Activated naive CD4-positive, alpha-beta T cell treated with anti-CD3 and anti-CD28 coated beads, Interleukin-2, amount 50 U/mL, for 16 hours (primary cell): ENCODE results near the gene LRRTM2.

Experiments used
- DNase-seq: peaks from one replicate; pipeline ENCODE4 v3.0.0-alpha.2; 2020

The LRRTM2 gene

DNA sequence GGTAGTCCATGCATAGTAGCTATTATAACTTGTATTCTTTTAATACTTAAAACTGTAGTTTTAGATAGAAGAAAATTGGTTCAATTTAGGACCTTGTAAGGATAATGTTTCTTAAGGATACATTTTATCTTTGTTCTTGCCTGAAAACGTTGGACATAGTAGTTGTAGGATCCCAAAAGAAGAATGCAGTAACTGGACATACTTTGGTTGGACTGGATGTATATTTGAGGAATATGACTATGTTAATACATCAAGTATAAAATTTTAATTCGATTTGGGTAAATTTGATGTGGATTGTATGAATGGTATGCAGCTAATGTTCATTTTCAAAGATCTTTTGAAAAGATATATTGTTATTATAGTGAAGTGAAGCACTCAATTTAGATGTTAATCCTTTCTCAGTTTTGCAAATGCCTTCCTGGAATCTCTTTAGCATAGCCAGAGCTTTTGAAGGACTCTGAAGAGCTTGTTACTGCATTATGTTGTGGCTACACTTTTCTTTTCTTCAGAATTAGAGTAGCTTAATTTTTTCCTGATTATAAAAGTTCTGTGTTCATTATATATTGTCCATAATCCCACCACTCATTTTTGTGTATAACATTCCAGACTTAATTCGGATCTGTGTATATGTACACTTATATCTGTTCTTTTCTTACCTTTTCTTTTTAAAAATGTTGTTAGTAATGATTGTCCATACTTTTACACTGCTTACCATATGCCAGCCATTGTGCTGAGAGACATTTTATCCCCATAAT, 41.2 kb downstream of the LRRTM2 start:
- no peak for DNase-seq

- DNase-seq, result no peak
These were observed 42.1 kb downstream of the LRRTM2 start for GRCh38 chr5:138833080-138833479.

DNA sequence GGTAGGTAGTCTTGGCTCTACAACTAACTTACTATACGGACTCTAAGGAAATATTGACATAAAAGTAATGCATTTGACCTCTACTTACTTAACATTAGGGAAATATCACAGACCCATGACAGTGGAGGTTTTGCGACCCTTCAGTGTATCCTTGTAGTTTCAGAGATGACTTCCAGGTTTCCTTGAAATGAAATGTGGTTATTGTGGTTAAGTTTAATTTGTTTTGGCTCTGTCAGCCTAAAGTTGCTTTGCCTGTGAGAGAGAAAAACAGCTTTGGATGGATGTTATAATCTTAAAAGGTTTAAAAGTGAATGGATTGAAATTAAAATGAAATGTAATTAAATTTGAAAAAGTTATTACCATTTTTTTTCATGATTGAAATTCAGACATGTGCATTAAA, 42.9 kb downstream of the LRRTM2 start:
- DNase-seq, result no peak

DNA sequence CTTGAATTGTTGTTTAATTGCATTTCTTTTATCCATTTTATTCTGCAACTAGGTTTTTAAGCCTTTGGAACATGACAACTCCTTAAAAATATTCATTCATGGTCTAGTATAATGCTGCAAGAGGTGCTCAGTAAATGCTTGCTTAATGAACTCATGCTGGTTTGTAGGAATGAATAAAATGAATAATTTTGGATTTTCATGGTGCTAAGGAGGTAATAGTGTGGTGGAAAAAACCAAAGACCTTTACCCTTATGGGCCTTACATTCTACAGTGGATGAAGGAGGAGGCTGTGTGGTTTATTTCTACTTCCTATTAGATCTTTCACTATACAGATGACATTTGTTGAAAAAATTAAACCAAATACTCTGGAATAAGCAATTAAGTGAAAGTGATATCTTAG, 43.4 kb downstream of the LRRTM2 start:
- no peak for DNase-seq

- DNase-seq, result no peak
These were observed 45.8 kb downstream of the LRRTM2 start for GRCh38 chr5:138829341-138829740.

DNA sequence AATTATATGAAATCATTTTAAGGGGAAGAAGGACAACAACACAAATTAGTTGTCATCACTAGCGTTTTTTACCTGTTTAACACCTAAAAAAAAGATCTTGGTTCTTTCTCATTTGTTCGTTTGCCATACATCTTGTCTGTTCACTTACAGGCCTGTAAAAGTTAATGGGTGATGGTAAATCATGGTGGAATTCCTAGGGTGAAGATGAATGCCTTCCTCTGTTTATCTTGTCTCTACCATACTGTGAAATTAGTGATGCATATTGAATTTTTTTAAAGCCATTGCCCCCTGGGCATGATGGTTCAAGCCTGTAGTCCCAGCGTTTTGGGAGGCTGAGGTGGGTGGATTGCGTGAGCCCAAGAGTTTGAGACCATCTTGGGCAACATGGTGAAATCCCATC, 46.6 kb downstream of the LRRTM2 start:
- DNase-seq, result no peak

DNA sequence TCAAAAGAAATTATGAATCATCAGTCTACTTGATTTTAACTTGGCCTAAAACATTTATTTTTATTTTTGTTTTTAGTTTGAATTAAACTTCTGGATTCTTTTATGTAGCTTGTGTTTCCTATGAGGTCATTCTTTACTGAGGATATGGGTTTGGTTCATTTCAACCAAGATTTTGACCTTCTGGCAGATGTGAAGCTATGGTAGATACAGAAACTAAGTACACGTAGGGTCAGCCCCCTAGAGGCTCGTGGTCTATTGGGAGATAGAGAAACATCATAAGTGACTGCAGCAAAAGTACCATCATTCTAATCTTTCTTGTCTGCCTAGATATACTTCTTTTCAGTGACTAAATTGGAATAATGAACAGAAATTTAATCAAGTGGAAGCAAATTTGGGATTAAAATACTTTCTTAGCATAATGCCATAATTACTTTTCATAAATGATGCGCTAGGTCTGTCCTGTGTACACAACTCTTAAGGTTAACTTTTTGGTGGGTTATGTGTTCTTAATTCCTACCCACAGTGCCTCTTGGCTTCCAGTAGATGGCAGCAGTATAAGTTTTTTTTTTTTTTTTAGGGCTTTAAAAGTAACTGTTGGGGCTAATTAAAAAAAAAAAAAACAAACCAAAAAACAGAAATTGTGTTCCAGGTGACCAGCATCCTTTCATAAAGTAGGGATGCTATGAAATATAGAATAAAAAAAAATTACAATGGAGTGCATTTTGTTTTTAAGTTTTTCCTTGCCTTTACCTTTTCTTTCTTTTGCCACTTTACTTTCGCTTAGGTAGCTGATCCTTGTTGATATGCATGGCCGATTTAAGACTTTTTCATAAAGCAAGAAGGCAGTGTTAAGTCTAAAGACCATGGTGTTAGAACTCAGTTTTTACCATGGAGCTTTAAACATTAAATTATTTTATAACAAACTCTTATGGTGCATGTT, 49.9 kb downstream of the LRRTM2 start:
- no peak for DNase-seq

- DNase-seq, result no peak
These were observed 50.6 kb downstream of the LRRTM2 start for GRCh38 chr5:138824516-138824915.

DNA sequence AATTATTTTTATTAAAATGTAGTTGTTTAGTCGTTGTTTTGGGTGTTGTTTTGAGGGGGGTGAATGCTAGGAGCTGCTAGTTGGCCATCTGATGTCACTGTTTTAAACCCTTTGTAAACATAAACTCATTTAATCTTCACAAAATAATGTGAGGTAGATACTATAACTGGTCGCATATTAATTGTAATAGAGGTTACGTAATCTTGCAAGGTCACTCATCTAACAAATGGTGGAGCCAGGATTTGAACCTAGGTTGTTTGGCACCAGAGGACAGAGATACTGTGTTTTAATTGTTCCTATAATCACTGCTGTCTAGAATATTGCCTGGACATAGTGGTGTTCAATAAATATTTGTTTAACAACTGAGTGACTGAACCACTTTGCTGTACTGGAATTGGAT, 54.4 kb downstream of the LRRTM2 start:
- no peak for DNase-seq

DNA sequence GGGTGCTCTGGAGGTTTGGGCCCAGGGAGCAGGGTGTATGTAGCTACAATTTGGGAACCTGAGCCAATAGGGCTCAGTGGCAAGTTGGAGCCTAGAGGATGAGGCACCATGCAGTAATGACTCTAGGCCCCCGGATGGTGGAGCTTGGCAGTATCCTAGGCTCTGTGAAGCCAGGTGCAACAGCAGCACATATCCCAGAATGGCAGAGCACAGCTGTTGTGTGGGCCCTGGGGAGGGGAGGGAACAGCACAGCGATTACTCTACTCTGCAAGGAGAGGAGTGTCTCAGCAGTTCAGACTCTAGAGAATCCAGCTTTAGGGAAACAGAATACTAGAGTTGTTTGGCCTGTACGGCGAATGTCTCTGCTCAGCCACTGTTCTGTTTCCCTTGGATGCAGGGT, 56.1 kb downstream of the LRRTM2 start:
- DNase-seq, result no peak
